ENCODE results near the gene KDM2B. TPM values are rescaled to one million over a fixed set of nuclear protein-coding genes. Genes with fewer than 3 reads are reported as not detected.

Gene KDM2B
- total RNA-seq, 2 donors from 2014 or later: 18.1 to 39.3 TPM

GRCh38 chr12:121568518-121568917, 12.3 kb downstream of the KDM2B start:
- TF ChIP-seq POLR2AphosphoS5 (IDR thresholded peaks at IDR 0.05): no peak
- no peak for TF ChIP-seq POLR2A (IDR thresholded peaks at IDR 0.05)
- no peak for TF ChIP-seq CTCF (IDR thresholded peaks at IDR 0.05)
- Histone ChIP-seq H3K4me3 (no peak overlapping the region), H3K36me3 (no peaks in the 10 kb centered on the region), H3K27ac (no peak overlapping the region), H3K27me3 (replicated peaks; ENCODE audit: insufficient read depth) (no peaks in the 10 kb centered on the region), H3K4me1 (replicated peaks) (peaks cover 2% of the 10 kb centered on the region), H3K9me3 (no peaks in the 10 kb centered on the region)
- no peak for DNase-seq (ENCODE audit: low spot score)
- intact Hi-C loops (cut with DNase I): no loop called here
- WGBS: 69% methylated on average over 7 of the region's 7 CpGs

- TF ChIP-seq POLR2AphosphoS5 (IDR thresholded peaks at IDR 0.05): no peak
- no peak for TF ChIP-seq CTCF (IDR thresholded peaks at IDR 0.05)
- no peak for TF ChIP-seq POLR2A (IDR thresholded peaks at IDR 0.05)
- Histone ChIP-seq H3K27me3 (replicated peaks; ENCODE audit: insufficient read depth) (no peaks in the 10 kb centered on the region), H3K4me1 (replicated peaks) (peaks cover 2% of the 10 kb centered on the region), H3K36me3 (no peaks in the 10 kb centered on the region), H3K9me3 (no peaks in the 10 kb centered on the region), H3K4me3 (no peak overlapping the region), H3K27ac (no peak overlapping the region)
- WGBS: 90% methylated on average over 7 of the region's 7 CpGs
- intact Hi-C loops (cut with DNase I): no loop called here
- DNase-seq (ENCODE audit: low spot score): no peak
Measured at GRCh38 chr12:121565076-121565475, 15.7 kb downstream of the KDM2B start.

- H3K27me3 ChIP-seq (replicated peaks; ENCODE audit: insufficient read depth): no peaks in the 10 kb centered on the region
- intact Hi-C loops (cut with DNase I): no loop called here
- no peak for DNase-seq (ENCODE audit: low spot score)
- H3K9me3 ChIP-seq: no peaks in the 10 kb centered on the region
- H3K36me3 ChIP-seq: no peaks in the 10 kb centered on the region
- no peak overlapping the region for H3K27ac ChIP-seq
- 96% methylated on average over 1 of the region's 1 CpG for WGBS
- TF ChIP-seq CTCF (IDR thresholded peaks at IDR 0.05) (no peak), POLR2AphosphoS5 (IDR thresholded peaks at IDR 0.05) (no peak), POLR2A (IDR thresholded peaks at IDR 0.05) (no peak)
- H3K4me3 ChIP-seq: no peak overlapping the region
- H3K4me1 ChIP-seq (replicated peaks): no peaks in the 10 kb centered on the region
Measured at GRCh38 chr12:121562488-121562887, 18.3 kb downstream of the KDM2B start.

- DNase-seq (ENCODE audit: low spot score): no peak
- H3K4me3 ChIP-seq: no peak overlapping the region
- intact Hi-C loops (cut with DNase I): no loop called here
Measured at GRCh38 chr12:121561009-121561395, 19.8 kb downstream of the KDM2B start.

More at GRCh38 chr12:121561009-121561395, 19.8 kb downstream of the KDM2B start:
- no peaks in the 10 kb centered on the region for H3K9me3 ChIP-seq
- TF ChIP-seq CTCF (IDR thresholded peaks at IDR 0.05) (no peak), POLR2A (IDR thresholded peaks at IDR 0.05) (no peak), POLR2AphosphoS5 (IDR thresholded peaks at IDR 0.05) (no peak)
- no peaks in the 10 kb centered on the region for H3K36me3 ChIP-seq
- 78% methylated on average over 16 of the region's 16 CpGs for WGBS
- H3K4me1 ChIP-seq (replicated peaks): no peaks in the 10 kb centered on the region
- H3K27me3 ChIP-seq (replicated peaks; ENCODE audit: insufficient read depth): no peaks in the 10 kb centered on the region
- H3K27ac ChIP-seq: no peak overlapping the region

Data from prostate gland (tissue), 2 donors.